WTC11 (cell line): ENCODE results near the gene GATB.

Experiments
- ATF2 ChIP-seq: sonication (generic); formaldehyde crosslinking; IDR thresholded peaks from 2 replicates; pipeline ENCODE4 v1.8.1; 2022; ENCODE audit warnings: low read depth, missing genetic modification reagents, borderline replicate concordance
- USF2 ChIP-seq: sonication (generic); formaldehyde crosslinking; IDR thresholded peaks from 2 replicates; pipeline ENCODE4 v1.8.1; 2023; ENCODE audit warnings: mild to moderate bottlenecking, missing genetic modification reagents, moderate library complexity
- TF ChIP-seq, protein P1 (sequence below): sonication (generic); formaldehyde crosslinking; IDR thresholded peaks from 2 replicates; pipeline ENCODE4 v1.8.0; 2022; ENCODE audit warnings: mild to moderate bottlenecking, missing genetic modification reagents
- TF ChIP-seq, protein P2 (sequence below): fragments of 200-600 bp; IDR thresholded peaks from 2 replicates; pipeline ENCODE4 v1.8.0; 2022; ENCODE audit warnings: antibody characterized with exemption
- TF ChIP-seq, protein P3 (sequence below): sonication (generic); formaldehyde crosslinking; IDR thresholded peaks from 2 replicates; pipeline ENCODE4 v1.8.1; 2022; ENCODE audit warnings: missing genetic modification reagents, borderline replicate concordance

DNA sequence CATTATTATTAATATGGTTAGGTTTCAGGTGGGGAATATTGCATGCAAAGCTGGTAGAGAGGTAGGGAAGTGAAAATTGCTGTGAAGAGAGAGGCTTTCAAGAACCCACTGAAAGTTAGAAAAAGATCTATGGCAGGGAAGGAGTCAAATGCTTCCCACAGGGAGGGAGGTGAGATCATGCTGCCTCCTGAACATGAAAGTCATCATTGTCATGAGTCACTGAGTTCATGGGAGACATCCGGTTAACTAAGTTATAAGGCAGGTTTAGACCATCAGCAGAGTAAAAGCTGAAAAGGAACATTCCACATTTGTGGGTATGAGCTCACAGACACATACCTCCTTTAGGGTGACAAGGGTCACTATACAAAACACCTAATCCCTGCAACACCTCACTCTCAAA is 16.2 kb downstream of the GATB start:
- TF ChIP-seq, protein P1, sequence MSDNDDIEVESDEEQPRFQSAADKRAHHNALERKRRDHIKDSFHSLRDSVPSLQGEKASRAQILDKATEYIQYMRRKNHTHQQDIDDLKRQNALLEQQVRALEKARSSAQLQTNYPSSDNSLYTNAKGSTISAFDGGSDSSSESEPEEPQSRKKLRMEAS (CRISPR knock-in tag) = no peak
- TF ChIP-seq USF2 (CRISPR knock-in tag) = no peak
- TF ChIP-seq, protein P2, sequence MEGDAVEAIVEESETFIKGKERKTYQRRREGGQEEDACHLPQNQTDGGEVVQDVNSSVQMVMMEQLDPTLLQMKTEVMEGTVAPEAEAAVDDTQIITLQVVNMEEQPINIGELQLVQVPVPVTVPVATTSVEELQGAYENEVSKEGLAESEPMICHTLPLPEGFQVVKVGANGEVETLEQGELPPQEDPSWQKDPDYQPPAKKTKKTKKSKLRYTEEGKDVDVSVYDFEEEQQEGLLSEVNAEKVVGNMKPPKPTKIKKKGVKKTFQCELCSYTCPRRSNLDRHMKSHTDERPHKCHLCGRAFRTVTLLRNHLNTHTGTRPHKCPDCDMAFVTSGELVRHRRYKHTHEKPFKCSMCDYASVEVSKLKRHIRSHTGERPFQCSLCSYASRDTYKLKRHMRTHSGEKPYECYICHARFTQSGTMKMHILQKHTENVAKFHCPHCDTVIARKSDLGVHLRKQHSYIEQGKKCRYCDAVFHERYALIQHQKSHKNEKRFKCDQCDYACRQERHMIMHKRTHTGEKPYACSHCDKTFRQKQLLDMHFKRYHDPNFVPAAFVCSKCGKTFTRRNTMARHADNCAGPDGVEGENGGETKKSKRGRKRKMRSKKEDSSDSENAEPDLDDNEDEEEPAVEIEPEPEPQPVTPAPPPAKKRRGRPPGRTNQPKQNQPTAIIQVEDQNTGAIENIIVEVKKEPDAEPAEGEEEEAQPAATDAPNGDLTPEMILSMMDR = no peak
- TF ChIP-seq, protein P3, sequence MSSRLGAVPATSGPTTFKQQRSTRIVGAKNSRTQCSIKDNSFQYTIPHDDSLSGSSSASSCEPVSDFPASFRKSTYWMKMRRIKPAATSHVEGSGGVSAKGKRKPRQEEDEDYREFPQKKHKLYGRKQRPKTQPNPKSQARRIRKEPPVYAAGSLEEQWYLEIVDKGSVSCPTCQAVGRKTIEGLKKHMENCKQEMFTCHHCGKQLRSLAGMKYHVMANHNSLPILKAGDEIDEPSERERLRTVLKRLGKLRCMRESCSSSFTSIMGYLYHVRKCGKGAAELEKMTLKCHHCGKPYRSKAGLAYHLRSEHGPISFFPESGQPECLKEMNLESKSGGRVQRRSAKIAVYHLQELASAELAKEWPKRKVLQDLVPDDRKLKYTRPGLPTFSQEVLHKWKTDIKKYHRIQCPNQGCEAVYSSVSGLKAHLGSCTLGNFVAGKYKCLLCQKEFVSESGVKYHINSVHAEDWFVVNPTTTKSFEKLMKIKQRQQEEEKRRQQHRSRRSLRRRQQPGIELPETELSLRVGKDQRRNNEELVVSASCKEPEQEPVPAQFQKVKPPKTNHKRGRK (CRISPR knock-in tag) = no peak
- no peak for TF ChIP-seq ATF2 (CRISPR knock-in tag)
